A549 treated with Hydrocortisone at 1 μM for 4 hours (cell line): ENCODE results near the gene COPZ2. TPM values are rescaled to one million over a fixed set of nuclear protein-coding genes. Genes with fewer than 3 reads are reported as not detected.

Source experiments
- total RNA-seq: library from RNA; stranded (reverse); fragments of 200-300 nt; extraction: Qiagen RNA extraction; gene quantifications from 5 replicates; pipeline ENCODE4 v1.2.3, GENCODE V29; 2022

COPZ2 gene
- 11.4 to 20.3 TPM (median 18.1 TPM) in 5 replicates for total RNA-seq

GRCh38 chr17:48037036-48037837 lies at the start of gene COPZ2:
Gene COPZ2 (minus strand): TSS chr17:48037797. CDS start chr17:48037777, 20 bp downstream.

GRCh38 chr17:48047741-48048383 lies 10.3 kb upstream of the COPZ2 start, which contains the start of gene NFE2L1:
Gene NFE2L1 (plus strand): TSS chr17:48048359. CDS start chr17:48051119, 2,760 bp downstream.

Other genes with a start within 250 kb of the COPZ2 start
- gene OSBPL7, start 216.0 kb downstream of the COPZ2 start, total RNA-seq, result 12.4 to 17.9 TPM (median 14.5 TPM) in 5 replicates
- 86.9 to 110 TPM (median 90.7 TPM) in 5 replicates for gene MRPL10, start 206.3 kb downstream of the COPZ2 start, total RNA-seq
- gene LRRC46, start 206.1 kb downstream of the COPZ2 start, total RNA-seq, result 3.1 to 3.9 TPM (median 3.3 TPM) in 5 replicates
- 33.2 to 38.0 TPM (median 37.0 TPM) in 5 replicates for gene SCRN2, start 196.5 kb downstream of the COPZ2 start, total RNA-seq
- 5.2 to 5.9 TPM (median 5.3 TPM) in 5 replicates for gene SP6, start 186.6 kb downstream of the COPZ2 start, total RNA-seq
- gene SP2, start 141.6 kb downstream of the COPZ2 start, total RNA-seq, result 17.5 to 19.2 TPM (median 17.6 TPM) in 5 replicates
- 22.1 to 28.4 TPM (median 25.0 TPM) in 5 replicates for gene PNPO, start 96.2 kb downstream of the COPZ2 start, total RNA-seq
- gene PRR15L, start 79.9 kb downstream of the COPZ2 start, total RNA-seq, result 2.3 to 3.6 TPM (median 3.0 TPM) in 5 replicates
- gene CDK5RAP3, start 66.7 kb downstream of the COPZ2 start, total RNA-seq, result 104 to 117 TPM (median 114 TPM) in 5 replicates
- 104 to 139 TPM (median 123 TPM) in 5 replicates for gene NFE2L1, start 10.6 kb upstream of the COPZ2 start, total RNA-seq
- 75.8 to 116 TPM (median 77.1 TPM) in 5 replicates for gene CBX1, start 63.7 kb upstream of the COPZ2 start, total RNA-seq
- 26.9 to 31.3 TPM (median 28.8 TPM) in 5 replicates for gene SNX11, start 70.0 kb upstream of the COPZ2 start, total RNA-seq